Smooth muscle cell (in vitro differentiated cells): ENCODE data around the gene CSRNP3. TPM values are rescaled to one million over a fixed set of nuclear protein-coding genes. Genes with fewer than 3 reads are reported as not detected.
A peak's percentile ranks its signal among the peaks of the same experiment; 100 is the strongest.

Experiments used
- DNase-seq: peaks from one replicate; lab custom pipeline; 2025; ENCODE audit not compliant: unreplicated experiment; lab: John Stamatoyannopoulos, UW
- H2AFZ ChIP-seq: fragments of 200-600 bp; sonication (generic); 2 replicates; pipeline ENCODE4 v1.6.0; 2016; ENCODE audit warnings: antibody characterized with exemption, low read depth, mild to moderate bottlenecking
- H3F3A ChIP-seq: fragments of 200-600 bp; sonication (generic); 2 replicates; pipeline ENCODE4 v1.6.0; 2017; ENCODE audit warnings: antibody characterized with exemption, low read depth
- H3K27ac ChIP-seq: fragments of 200-600 bp; sonication (generic); 2 replicates; pipeline ENCODE4 v1.5.1; 2016; ENCODE audit warnings: low read depth, mild to moderate bottlenecking
- H3K27me3 ChIP-seq: fragments of 200-600 bp; sonication (generic); 2 replicates; pipeline ENCODE4 v1.6.1; 2016; ENCODE audit warnings: low read depth, mild to moderate bottlenecking
- H3K36me3 ChIP-seq: fragments of 200-600 bp; sonication (generic); 2 replicates; pipeline ENCODE4 v1.5.1; 2016; ENCODE audit warnings: low read depth
- H3K4me1 ChIP-seq: fragments of 200-600 bp; sonication (generic); 2 replicates; pipeline ENCODE4 v1.5.1; 2016; ENCODE audit warnings: low read depth
- H3K4me2 ChIP-seq: fragments of 200-600 bp; sonication (generic); 2 replicates; pipeline ENCODE4 v1.6.0; 2016; ENCODE audit warnings: mild to moderate bottlenecking
- H3K4me3 ChIP-seq: fragments of 200-600 bp; sonication (generic); 2 replicates; pipeline ENCODE4 v1.5.1; 2016; ENCODE audit warnings: mild to moderate bottlenecking
- H3K79me2 ChIP-seq: fragments of 200-600 bp; sonication (generic); 2 replicates; pipeline ENCODE4 v1.6.0; 2016; ENCODE audit warnings: low read depth, mild to moderate bottlenecking
- H3K9ac ChIP-seq: fragments of 200-600 bp; sonication (generic); 2 replicates; pipeline ENCODE4 v1.6.0; 2016; ENCODE audit warnings: low read depth
- H3K9me3 ChIP-seq: fragments of 200-600 bp; sonication (generic); replicated peaks from 2 replicates; pipeline ENCODE4 v1.5.1; 2016; ENCODE audit warnings: low read depth
- H4K20me1 ChIP-seq: fragments of 200-600 bp; sonication (generic); 2 replicates; pipeline ENCODE4 v1.6.0; 2016; ENCODE audit warnings: low read depth
- WGBS: methylation state at CpG from one replicate; pipeline ENCODE4 v1.1.7; 2016; ENCODE audit warnings: low lambda C conversion rate; 5-methylcytosine and 5-hydroxymethylcytosine counted together
- polyA plus RNA-seq: library from polyadenylated mRNA; unstranded; fragments of >200 nt; fragmentation: Nextera tagmentation; extraction: Ambion mirVana; gene quantifications from 2 replicates; pipeline ENCODE4 v1.2.1, GENCODE V29; 2016
- total RNA-seq: library from RNA; depleted of rRNA; stranded (reverse); fragments of >200 nt; gene quantifications from 2 replicates; pipeline ENCODE4 v1.2.3, GENCODE V29; 2014
- TF ChIP-seq, protein P1 (sequence below): fragments of 200-600 bp; sonication (generic); IDR thresholded peaks from 2 replicates; pipeline ENCODE4 v1.5.1; 2017; ENCODE audit warnings: borderline replicate concordance, mild to moderate bottlenecking, antibody characterized with exemption; ENCODE audit not compliant: insufficient read depth, poor library complexity, severe bottlenecking

CSRNP3 gene
- total and polyA plus RNA-seq, 2 experiments from 2014 or later, result 2.8 to 7.1 TPM

DNA sequence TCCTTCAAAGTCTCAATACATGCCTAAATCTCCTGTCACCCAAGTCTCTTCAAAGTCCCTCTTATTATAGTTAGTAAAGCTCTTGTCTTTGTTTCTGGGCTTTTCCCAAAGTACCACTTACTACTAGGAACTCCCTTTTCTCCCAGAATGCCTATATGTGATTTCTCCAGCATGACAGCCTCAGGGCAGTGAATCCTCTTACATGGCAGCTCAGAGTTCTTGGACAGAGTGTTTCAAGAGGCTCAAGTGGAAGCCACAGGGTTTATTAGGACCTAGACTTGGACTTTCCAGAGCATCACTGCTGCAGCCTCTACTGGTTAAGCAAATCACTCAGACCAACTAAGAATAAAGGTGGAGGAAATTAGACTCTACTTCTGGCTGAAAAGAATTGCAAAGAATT is 98.9 kb downstream of the CSRNP3 start:
- Histone ChIP-seq H3K9ac (no peak overlapping the region), H3K27me3 (no peaks in the 10 kb centered on the region), H3K79me2 (no peaks in the 10 kb centered on the region), H3F3A (no peaks in the 10 kb centered on the region), H4K20me1 (no peaks in the 10 kb centered on the region), H3K27ac (no peak overlapping the region), H3K36me3 (no peaks in the 10 kb centered on the region), H3K4me2 (no peak overlapping the region), H2AFZ (no peak overlapping the region), H3K9me3 (no peaks in the 10 kb centered on the region), H3K4me3 (no peak overlapping the region), H3K4me1 (peaks cover 10% of the 10 kb centered on the region)
- no peak for DNase-seq
- TF ChIP-seq, protein P1, sequence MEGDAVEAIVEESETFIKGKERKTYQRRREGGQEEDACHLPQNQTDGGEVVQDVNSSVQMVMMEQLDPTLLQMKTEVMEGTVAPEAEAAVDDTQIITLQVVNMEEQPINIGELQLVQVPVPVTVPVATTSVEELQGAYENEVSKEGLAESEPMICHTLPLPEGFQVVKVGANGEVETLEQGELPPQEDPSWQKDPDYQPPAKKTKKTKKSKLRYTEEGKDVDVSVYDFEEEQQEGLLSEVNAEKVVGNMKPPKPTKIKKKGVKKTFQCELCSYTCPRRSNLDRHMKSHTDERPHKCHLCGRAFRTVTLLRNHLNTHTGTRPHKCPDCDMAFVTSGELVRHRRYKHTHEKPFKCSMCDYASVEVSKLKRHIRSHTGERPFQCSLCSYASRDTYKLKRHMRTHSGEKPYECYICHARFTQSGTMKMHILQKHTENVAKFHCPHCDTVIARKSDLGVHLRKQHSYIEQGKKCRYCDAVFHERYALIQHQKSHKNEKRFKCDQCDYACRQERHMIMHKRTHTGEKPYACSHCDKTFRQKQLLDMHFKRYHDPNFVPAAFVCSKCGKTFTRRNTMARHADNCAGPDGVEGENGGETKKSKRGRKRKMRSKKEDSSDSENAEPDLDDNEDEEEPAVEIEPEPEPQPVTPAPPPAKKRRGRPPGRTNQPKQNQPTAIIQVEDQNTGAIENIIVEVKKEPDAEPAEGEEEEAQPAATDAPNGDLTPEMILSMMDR, result no peak

- H3K9ac ChIP-seq, result no peak overlapping the region
- no peak for DNase-seq
- H3K4me3 ChIP-seq, result no peak overlapping the region
- H3F3A ChIP-seq, result no peaks in the 10 kb centered on the region
- WGBS, result 83% methylated on average over 1 of the region's 1 CpG
- peak overlapping the region; percentile 36 for H3K4me2 ChIP-seq
- no peaks in the 10 kb centered on the region for H4K20me1 ChIP-seq
- H3K9me3 ChIP-seq, result no peaks in the 10 kb centered on the region
- no peaks in the 10 kb centered on the region for H3K36me3 ChIP-seq
- TF ChIP-seq, protein P1, result no peak
- H3K27me3 ChIP-seq, result no peaks in the 10 kb centered on the region
- H2AFZ ChIP-seq, result no peak overlapping the region
- H3K4me1 ChIP-seq, result peaks cover 22% of the 10 kb centered on the region
- peak overlapping the region; percentile 30 for H3K27ac ChIP-seq
- H3K79me2 ChIP-seq, result no peaks in the 10 kb centered on the region
Measured at GRCh38 chr2:165571477-165571876, 102.0 kb downstream of the CSRNP3 start.

DNA sequence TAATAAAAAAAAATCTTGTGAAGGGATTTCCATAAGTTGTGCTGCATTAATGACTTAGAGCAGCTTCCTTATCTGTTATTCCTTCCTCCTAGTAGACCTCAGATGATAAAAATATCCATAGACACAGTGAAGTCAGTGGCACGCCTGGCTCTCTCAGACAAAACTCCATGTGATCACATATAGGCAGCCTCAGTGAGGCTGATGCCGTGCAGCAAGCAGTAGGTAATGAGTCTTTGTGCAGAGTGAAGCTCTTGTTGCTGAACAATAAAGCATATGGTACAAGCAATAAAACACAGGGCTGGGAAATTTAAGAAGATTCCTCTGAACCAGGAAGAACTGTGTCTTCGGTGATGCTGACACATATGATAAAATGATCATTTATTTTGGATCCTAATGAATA is 102.7 kb downstream of the CSRNP3 start:
- no peak overlapping the region for H2AFZ ChIP-seq
- H4K20me1 ChIP-seq, result no peaks in the 10 kb centered on the region
- no peak overlapping the region for H3K4me3 ChIP-seq
- H3F3A ChIP-seq, result no peaks in the 10 kb centered on the region
- peak overlapping the region; percentile 36 for H3K4me2 ChIP-seq
- no peaks in the 10 kb centered on the region for H3K9me3 ChIP-seq
- peak overlapping the region; percentile 30 for H3K27ac ChIP-seq
- H3K27me3 ChIP-seq, result no peaks in the 10 kb centered on the region
- peaks cover 28% of the 10 kb centered on the region for H3K4me1 ChIP-seq
- H3K9ac ChIP-seq, result no peak overlapping the region
- WGBS, result 32% methylated on average over 3 of the region's 3 CpGs
- H3K79me2 ChIP-seq, result no peaks in the 10 kb centered on the region
- no peaks in the 10 kb centered on the region for H3K36me3 ChIP-seq
- no peak for DNase-seq
- TF ChIP-seq, protein P1, result no peak

- peak overlapping the region; percentile 56 for H3K4me3 ChIP-seq
- DNase-seq, result no peak
- no peaks in the 10 kb centered on the region for H3K79me2 ChIP-seq
- no peaks in the 10 kb centered on the region for H3K9me3 ChIP-seq
- H3F3A ChIP-seq, result no peaks in the 10 kb centered on the region
- H4K20me1 ChIP-seq, result no peaks in the 10 kb centered on the region
- TF ChIP-seq, protein P1, result no peak
- peak overlapping the region; percentile 74 for H3K9ac ChIP-seq
- no peaks in the 10 kb centered on the region for H3K36me3 ChIP-seq
- H3K27ac ChIP-seq, result peak overlapping the region; percentile 62
- 19% methylated on average over 17 of the region's 17 CpGs for WGBS
- H3K4me2 ChIP-seq, result peak overlapping the region; percentile 88
- H3K4me1 ChIP-seq, result peaks cover 28% of the 10 kb centered on the region
- H2AFZ ChIP-seq, result peak overlapping the region; percentile 61
- no peaks in the 10 kb centered on the region for H3K27me3 ChIP-seq
Measured at GRCh38 chr2:165573534-165574461, 104.3 kb downstream of the CSRNP3 start.
